Kidney (tissue), 14 donors: ENCODE results near the gene FARP2. TPM values are rescaled to one million over a fixed set of nuclear protein-coding genes. Genes with fewer than 3 reads are reported as not detected.
A peak's percentile ranks its signal among the peaks of the same experiment; 100 is the strongest.
"Not testable (repeated sequence)": the region's sequence is repeated elsewhere in the genome, so short reads cannot be mapped to it uniquely, and the experiment has no call there.

Source experiments
- DNase-seq, 5 donors: peaks; one replicate each; pipeline ENCODE4 v3.0.0-alpha.2; 2013 to 2020
- FAIRE-seq: peaks from 2 replicates; lab custom pipeline; 2012; peaks lifted over from hg19 to GRCh38; lab: Jason Lieb, UNC
- H3K27ac ChIP-seq, 2 donors: one replicate each; pipeline ENCODE4 v1.7.0; 2013; ENCODE audit warnings: low read depth in 2 of 2, low read length in 2 of 2, inconsistent platforms in 1 of 2
- H3K27me3 ChIP-seq: one replicate; pipeline ENCODE4 v1.7.1; 2013; ENCODE audit warnings: low read length, inconsistent platforms; ENCODE audit not compliant: control insufficient read depth, insufficient read depth
- H3K36me3 ChIP-seq, 3 donors: one replicate each; pipeline versions ENCODE4 v1.7.0 to v1.7.1; 2013; ENCODE audit warnings: low read length in 3 of 3, control low read depth in 1 of 3, inconsistent platforms in 1 of 3; ENCODE audit not compliant: insufficient read depth in 3 of 3, control insufficient read depth in 2 of 3
- H3K4me1 ChIP-seq, 3 donors: one replicate each; pipeline versions ENCODE4 v1.7.0 to v1.7.1; 2013; ENCODE audit warnings: low read length in 3 of 3, inconsistent platforms in 1 of 3, low read depth in 1 of 3; ENCODE audit not compliant: control insufficient read depth in 2 of 3, insufficient read depth in 2 of 3
- H3K4me3 ChIP-seq, 3 donors: one replicate each; pipeline versions ENCODE4 v1.7.0 to v1.8.1; 2013; ENCODE audit warnings: low read length in 3 of 3, control low read depth in 1 of 3, inconsistent platforms in 1 of 3
- H3K9ac ChIP-seq, 3 donors: one replicate each; pipeline versions ENCODE4 v1.7.0 to v1.7.1; 2013; ENCODE audit warnings: low read length in 3 of 3, control low read depth in 1 of 3, inconsistent platforms in 1 of 3
- H3K9me3 ChIP-seq, 3 donors: one replicate each; pipeline versions ENCODE4 v1.7.0 to v1.7.1; 2013; ENCODE audit warnings: low read length in 3 of 3, control low read depth in 1 of 3, inconsistent platforms in 1 of 3; ENCODE audit not compliant: control insufficient read depth in 2 of 3, insufficient read depth in 1 of 3
- intact Hi-C: fragments of 100-400 bp; cut with DNase I; formaldehyde crosslinking; loops from one replicate; pipeline ENCODE4 v1.11.1; 2022
- polyA plus RNA-seq: library from polyadenylated mRNA; stranded (reverse); fragments of 350-450 nt; fragmentation: Illumina TruSeq; extraction: RNeasy Lipid Tissue Mini Kit (QIAGEN cat#74804); gene quantifications from one replicate; pipeline ENCODE4 v1.2.3, GENCODE V29; 2014; ENCODE audit warnings: low read depth, low replicate concordance; ENCODE audit not compliant: insufficient read depth
- total RNA-seq: library from RNA; stranded (reverse); fragmentation: NEBNext Ultra II Directional; extraction: Animal tissue kit (Norgen Biotek cat#: 25700); gene quantifications from one replicate; pipeline ENCODE4 v1.2.1, GENCODE V29; 2021
- TF ChIP-seq, protein P1 (sequence below): IDR thresholded peaks from 3 replicates; pipeline ENCODE4 v1.5.1; 2012; ENCODE audit warnings: mild to moderate bottlenecking, moderate library complexity, borderline replicate concordance; ENCODE audit not compliant: insufficient read depth; ENCODE audit errors: extremely low read depth
- donor health status: control.
- donor health status: control.
- donor health status: control.
- donor health status: control.
- donor health status: control.
- donor health status: DM: yes; HTN: yes; CAD: no.
- donor health status: Normal renal cell carcinoma (clear cell type).

Gene FARP2
- total and polyA plus RNA-seq, 2 donors from 2014 or later: 20.3 to 50.5 TPM

DNA sequence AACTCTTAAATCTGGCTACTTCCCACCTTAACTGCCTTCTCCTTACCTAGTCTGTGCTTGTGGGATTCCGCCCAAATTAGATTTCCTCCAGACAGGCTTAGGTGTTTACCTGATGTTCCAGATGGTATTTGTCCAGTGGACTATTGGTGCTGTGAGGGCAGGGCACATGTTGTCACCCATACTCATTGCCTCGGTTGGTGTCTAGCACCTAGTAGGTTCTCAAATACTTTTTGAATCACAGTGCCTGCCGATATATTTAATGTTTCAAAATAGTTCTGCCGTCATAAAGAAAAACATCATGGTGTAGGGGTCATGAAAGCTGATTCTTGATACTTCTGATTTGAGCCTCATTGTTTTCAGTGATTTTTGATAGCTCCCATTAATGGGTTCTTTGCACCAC is 39.3 kb upstream of the FARP2 start:
- Histone ChIP-seq H3K27me3 (no peaks in the 10 kb centered on the region), H3K9ac (peak overlapping the region; percentile 89 to 98 (median 93)), H3K4me3 (peak overlapping the region; percentile 82 to 95 (median 94)), H3K4me1 (peaks cover 7 to 25% (median 23%) of the 10 kb centered on the region in 3 donors), H3K27ac (peak overlapping the region; percentile 95), H3K36me3 (no peaks in the 10 kb centered on the region), H3K9me3 (no peaks in the 10 kb centered on the region)
- TF ChIP-seq, protein P1, sequence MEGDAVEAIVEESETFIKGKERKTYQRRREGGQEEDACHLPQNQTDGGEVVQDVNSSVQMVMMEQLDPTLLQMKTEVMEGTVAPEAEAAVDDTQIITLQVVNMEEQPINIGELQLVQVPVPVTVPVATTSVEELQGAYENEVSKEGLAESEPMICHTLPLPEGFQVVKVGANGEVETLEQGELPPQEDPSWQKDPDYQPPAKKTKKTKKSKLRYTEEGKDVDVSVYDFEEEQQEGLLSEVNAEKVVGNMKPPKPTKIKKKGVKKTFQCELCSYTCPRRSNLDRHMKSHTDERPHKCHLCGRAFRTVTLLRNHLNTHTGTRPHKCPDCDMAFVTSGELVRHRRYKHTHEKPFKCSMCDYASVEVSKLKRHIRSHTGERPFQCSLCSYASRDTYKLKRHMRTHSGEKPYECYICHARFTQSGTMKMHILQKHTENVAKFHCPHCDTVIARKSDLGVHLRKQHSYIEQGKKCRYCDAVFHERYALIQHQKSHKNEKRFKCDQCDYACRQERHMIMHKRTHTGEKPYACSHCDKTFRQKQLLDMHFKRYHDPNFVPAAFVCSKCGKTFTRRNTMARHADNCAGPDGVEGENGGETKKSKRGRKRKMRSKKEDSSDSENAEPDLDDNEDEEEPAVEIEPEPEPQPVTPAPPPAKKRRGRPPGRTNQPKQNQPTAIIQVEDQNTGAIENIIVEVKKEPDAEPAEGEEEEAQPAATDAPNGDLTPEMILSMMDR: no peak
- FAIRE-seq (no peak), DNase-seq (peak in 1 of 5 donors; percentile 9)
- intact Hi-C loops: no loop called here

DNA sequence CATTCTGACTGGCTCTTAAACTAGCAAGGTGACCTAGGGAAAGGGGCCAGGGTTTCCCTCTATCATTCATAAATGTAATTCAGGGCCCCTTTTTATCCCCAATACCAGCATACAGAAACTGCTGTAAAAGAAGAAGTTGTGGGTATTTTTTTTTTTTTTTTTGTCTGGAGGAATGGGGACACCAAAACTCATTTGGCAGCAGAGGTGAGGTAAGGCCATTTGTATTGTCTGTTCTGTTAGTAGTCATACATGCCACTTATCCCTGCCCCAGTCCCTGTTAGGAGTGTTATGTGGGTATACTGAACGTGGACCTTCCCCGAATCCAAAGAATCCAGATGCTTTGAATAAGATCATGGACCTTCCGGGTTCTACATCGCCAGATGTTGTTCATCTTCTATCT is 38.7 kb upstream of the FARP2 start:
- Histone ChIP-seq H3K4me1 (peaks cover 7 to 26% (median 26%) of the 10 kb centered on the region in 3 donors), H3K27me3 (no peaks in the 10 kb centered on the region), H3K27ac (peak overlapping the region in 1 of 2 donors; percentile 28), H3K9ac (peak overlapping the region; percentile 89 to 98 (median 93)), H3K4me3 (peak overlapping the region; percentile 82 to 95 (median 94)), H3K36me3 (no peaks in the 10 kb centered on the region), H3K9me3 (no peaks in the 10 kb centered on the region)
- intact Hi-C loops: no loop called here
- DNase-seq (peak in 1 of 5 donors; percentile 15), FAIRE-seq (no peak)
- TF ChIP-seq, protein P1: no peak

DNA sequence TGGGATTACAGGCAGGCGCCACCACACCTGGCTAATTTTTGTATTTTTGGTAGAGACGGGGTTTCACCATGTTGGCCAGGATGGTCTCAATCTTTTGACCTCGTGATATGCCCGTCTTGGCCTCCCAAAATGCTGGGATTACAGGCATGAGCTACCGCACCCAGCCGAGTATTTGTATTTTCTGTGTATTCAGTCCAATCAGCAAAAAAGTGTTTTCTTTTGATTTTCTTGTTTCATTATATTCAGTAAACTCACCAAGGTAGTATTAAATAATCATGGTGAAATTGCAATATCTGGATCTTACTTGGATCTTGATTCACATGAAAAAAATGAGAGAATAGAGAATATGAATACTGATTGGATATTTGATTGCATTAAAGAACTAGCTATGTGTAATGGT is 37.3 kb upstream of the FARP2 start:
- intact Hi-C loops: not testable (repeated sequence)

DNA sequence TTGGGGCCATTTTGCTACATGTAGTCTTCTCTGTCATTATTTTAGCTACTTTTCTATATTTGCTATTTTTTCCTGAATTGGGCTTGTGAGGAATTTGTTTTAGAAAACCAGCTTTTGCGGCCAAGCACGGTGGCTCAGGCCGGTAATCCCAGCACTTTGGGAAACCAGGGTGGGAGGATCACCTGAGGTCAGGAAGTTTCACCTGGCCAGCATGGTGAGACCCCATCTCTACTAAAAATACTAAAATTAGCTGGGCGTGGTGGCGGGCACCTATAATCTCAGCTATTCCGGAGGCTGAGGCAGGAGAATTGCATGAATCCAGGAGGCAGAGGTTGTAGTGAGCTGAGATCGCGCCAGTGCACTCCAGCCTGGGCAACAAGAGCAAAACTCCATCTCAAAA is 35.7 kb upstream of the FARP2 start:
- intact Hi-C loops: no loop called here
- FAIRE-seq (no peak), DNase-seq (no peak)
- TF ChIP-seq, protein P1: no peak
- Histone ChIP-seq H3K27ac (no peak overlapping the region), H3K9ac (no peak overlapping the region), H3K36me3 (peaks cover 0 to 2% (median 0%) of the 10 kb centered on the region in 3 donors), H3K4me3 (no peak overlapping the region), H3K4me1 (peaks cover 4 to 26% (median 15%) of the 10 kb centered on the region in 3 donors), H3K9me3 (no peaks in the 10 kb centered on the region), H3K27me3 (no peaks in the 10 kb centered on the region)

More for the DNA sequence above, 37.3 kb upstream of the FARP2 start:
- DNase-seq, H3K9me3 ChIP-seq, H3K27ac ChIP-seq, H3K27me3 ChIP-seq, H3K9ac ChIP-seq, H3K36me3 ChIP-seq, FAIRE-seq: not testable (repeated sequence)
- Histone ChIP-seq H3K4me1 (peaks cover 7 to 26% (median 20%) of the 10 kb centered on the region in 3 donors), H3K4me3 (peak overlapping the region in 1 of 3 donors; percentile 12)
